WI38 (cell line): Measurements from ENCODE around the gene PDE6H.

ENCODE experiments used
- H3K4me3 ChIP-seq: 2 replicates; pipeline ENCODE4 v1.5.1; 2011; ENCODE audit warnings: low read depth, mild to moderate bottlenecking, control low read depth, low read length
- TF ChIP-seq, protein P1 (sequence below): IDR thresholded peaks from 2 replicates; pipeline ENCODE4 v1.5.1; 2012; ENCODE audit warnings: low read depth, mild to moderate bottlenecking, control low read depth, low read length

The PDE6H gene

DNA sequence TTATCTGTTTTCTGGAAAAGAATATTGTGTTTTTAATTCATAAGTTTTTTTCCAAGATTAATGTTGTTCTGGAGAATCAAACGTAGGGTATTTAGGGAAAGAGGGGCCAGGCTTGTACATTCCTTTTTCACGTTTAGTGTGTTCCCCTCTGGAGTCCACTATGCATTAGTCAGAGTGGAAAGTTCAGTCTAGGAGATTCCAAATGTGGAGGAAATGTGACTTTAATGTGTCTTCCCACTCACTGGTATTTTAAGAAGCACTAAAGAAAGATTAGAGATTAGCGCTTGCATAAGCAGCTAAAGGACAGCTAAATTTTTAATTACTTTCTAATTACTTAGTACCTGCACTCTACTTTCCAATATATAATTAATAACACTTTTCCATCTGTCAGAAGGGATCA, 4.4 kb upstream of the PDE6H start:
- no peak overlapping the region for H3K4me3 ChIP-seq
- TF ChIP-seq, protein P1, sequence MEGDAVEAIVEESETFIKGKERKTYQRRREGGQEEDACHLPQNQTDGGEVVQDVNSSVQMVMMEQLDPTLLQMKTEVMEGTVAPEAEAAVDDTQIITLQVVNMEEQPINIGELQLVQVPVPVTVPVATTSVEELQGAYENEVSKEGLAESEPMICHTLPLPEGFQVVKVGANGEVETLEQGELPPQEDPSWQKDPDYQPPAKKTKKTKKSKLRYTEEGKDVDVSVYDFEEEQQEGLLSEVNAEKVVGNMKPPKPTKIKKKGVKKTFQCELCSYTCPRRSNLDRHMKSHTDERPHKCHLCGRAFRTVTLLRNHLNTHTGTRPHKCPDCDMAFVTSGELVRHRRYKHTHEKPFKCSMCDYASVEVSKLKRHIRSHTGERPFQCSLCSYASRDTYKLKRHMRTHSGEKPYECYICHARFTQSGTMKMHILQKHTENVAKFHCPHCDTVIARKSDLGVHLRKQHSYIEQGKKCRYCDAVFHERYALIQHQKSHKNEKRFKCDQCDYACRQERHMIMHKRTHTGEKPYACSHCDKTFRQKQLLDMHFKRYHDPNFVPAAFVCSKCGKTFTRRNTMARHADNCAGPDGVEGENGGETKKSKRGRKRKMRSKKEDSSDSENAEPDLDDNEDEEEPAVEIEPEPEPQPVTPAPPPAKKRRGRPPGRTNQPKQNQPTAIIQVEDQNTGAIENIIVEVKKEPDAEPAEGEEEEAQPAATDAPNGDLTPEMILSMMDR = no peak

DNA sequence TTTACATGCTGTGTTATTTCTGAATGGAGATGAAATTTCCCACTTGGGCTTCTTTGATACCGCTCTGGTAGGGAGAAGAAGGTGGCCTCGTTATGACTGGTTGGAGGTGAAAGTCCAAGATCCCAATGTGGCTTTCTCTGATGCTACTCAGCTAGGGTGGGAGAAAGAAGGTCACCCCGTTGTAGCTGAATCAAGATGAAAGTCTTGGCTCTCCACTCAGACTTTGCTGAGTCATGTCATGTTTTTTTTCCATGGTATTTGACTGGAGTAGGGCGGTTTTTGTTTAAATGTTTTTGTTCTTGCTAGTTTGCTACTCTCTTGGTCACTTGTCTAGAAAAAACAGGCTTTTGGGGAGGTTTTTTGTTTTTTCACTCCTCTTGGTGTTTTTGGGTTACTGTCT, 2.4 kb upstream of the PDE6H start:
- TF ChIP-seq, protein P1 = no peak
- H3K4me3 ChIP-seq = no peak overlapping the region

DNA sequence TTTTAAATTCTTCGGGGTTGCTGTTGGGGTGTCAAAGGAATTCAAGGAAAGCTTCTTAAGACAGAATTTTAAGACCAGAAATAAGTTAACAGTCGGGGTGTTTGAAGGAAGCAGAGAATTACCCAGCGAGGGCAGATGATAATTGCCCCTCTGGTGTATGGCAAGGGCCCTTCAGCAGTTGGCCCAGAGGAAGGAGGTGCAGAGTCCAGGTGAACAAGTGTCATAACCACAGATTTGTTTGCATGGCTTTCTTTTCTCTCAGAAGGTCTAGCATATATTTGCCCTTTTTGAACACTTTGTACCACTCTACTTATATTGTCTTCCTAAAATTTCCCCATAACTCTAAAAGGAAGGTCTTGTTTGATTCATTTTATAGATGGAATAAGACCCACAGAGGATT, 1.8 kb downstream of the PDE6H start:
- TF ChIP-seq, protein P1 = no peak
- no peak overlapping the region for H3K4me3 ChIP-seq

DNA sequence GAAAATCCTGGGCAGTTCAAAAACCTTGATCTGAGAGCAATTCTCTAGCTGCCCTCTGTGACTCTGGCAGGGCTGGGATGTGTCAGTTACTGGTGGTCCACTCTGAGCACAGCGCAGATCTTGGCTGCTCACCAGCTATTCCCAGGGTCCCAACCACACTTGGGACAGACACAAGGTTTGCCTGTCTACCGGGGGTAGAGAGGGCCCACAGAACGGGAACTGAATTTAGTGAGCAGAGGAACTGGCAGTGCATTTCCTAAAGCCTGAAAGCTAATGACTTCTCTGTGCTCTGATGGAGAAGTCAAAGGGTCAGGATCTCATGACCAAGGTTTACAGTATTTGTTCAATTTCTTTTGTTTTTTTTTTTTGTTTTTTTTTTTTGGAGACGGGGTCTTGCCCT, 2.6 kb downstream of the PDE6H start:
- TF ChIP-seq, protein P1 = no peak
- no peak overlapping the region for H3K4me3 ChIP-seq

DNA sequence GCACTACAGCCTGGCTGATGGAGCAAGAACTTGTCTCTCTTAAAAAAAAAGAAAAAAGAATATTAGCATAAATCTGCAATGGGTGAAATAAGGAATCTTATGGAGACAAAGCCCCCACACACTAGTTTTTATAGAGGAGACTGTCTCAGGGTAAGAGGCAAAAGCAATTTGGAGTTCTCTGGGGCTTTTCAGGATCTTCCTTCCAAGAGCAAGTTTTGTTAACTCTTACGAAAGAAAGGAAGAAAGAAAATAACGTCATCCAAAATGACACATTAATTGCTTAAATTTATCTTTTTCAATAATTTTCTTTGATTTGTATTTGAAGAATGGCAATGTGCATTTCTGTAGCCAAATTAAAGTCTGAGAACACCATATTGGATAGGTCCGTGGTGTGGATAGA, 3.8 kb downstream of the PDE6H start:
- no peak overlapping the region for H3K4me3 ChIP-seq
- TF ChIP-seq, protein P1 = no peak

DNA sequence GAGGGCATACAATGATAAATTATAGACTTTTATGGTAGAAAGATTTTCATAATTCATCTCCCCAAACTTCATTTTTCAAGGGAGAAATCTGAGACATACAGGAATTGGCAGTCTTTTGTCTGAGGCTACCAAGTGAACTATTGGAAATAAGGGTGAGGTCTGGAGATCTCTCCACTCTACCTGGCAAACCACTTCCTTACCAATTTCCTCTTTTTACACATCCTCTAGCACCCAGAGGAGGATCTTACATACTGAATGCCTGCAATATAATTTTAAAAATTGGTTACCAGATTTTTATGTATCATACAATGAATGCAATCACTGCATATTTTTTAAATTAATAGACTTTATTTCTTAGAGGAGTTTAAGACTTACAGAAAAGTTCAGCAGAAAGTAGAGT, 6.6 kb downstream of the PDE6H start:
- no peak overlapping the region for H3K4me3 ChIP-seq
- TF ChIP-seq, protein P1 = no peak

DNA sequence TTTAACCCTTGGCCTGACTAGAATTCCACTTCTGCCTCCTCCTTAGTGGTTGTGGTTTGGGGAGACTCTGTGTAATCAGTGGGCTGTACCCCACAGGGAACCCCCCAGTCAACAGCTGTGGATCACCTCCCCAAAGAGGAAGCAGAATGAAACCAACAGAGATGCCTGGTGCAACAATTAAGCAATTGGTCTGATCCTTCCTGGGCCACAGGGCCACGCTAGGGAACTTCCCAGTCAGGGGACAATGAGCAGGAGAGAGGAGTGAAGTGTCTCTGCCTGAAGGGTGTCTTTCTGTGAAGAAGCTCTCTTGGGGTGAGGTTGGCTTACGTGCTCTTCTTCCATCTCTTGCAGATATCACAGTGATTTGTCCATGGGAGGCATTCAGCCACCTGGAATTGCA, 8.2 kb downstream of the PDE6H start:
- H3K4me3 ChIP-seq = no peak overlapping the region
- TF ChIP-seq, protein P1 = no peak
